Measurements from ENCODE around the gene KLHL29. TPM values are rescaled to one million over a fixed set of nuclear protein-coding genes. Genes with fewer than 3 reads are reported as not detected.

KLHL29 gene
- total and polyA plus RNA-seq, 2 of the 13 experiments (the other 11 are each of a cell fraction or from before 2014, with no cell fraction given): 0.01 TPM; not detected in 1

- no peak for TF ChIP-seq ZNF362 (CRISPR knock-in tag; IDR thresholded peaks at IDR 0.05; ENCODE audit: borderline replicate concordance)
- no peak for TF ChIP-seq ZNF547 (CRISPR knock-in tag; IDR thresholded peaks at IDR 0.05)
- no peak for TF ChIP-seq DMTF1 (CRISPR knock-in tag; IDR thresholded peaks at IDR 0.05)
- no peak for TF ChIP-seq HIC2 (CRISPR knock-in tag; IDR thresholded peaks at IDR 0.05; ENCODE audit: low read depth)
- TF ChIP-seq ESRRA (CRISPR knock-in tag; IDR thresholded peaks at IDR 0.05; ENCODE audit: low read depth): no peak
These were observed 8.7 kb downstream of the KLHL29 start (continued) for GRCh38 chr2:23393722-23394121.

GRCh38 chr2:23394700-23395099 lies 9.7 kb downstream of the KLHL29 start:
- ATAC-seq (no peak), DNase-seq (ENCODE audit: low spot score) (no peak), FAIRE-seq (no peak)
- BruUV-seq (replicated peaks): no TSS peak
- ChIA-PET CTCF (ENCODE audit: low intra/inter-chr PET ratio, low total read pairs) (no interaction called here), POLR2A (no interaction called here)
- H4K20me1 ChIP-seq (ENCODE audit: insufficient read depth, low read length): no peaks in the 10 kb centered on the region
- H2AFZ ChIP-seq (ENCODE audit: low read length): no peak overlapping the region
- H3K27me3 ChIP-seq (ENCODE audit: control insufficient read depth in 1 of 2, insufficient read depth in 2 of 2, low read length in 2 of 2): peaks cover 0 to 25% of the 10 kb centered on the region in 2 experiments; a peak in 2 of 5 replicates
- no peaks in the 10 kb centered on the region for H3K79me2 ChIP-seq (ENCODE audit: insufficient read depth, low read length)
- H3K4me1 ChIP-seq (ENCODE audit: insufficient read depth, low read length): no peaks in the 10 kb centered on the region
- intact Hi-C loops (cut with micrococcal nuclease; ENCODE audit: unreplicated experiment): no loop called here
- WGBS (ENCODE audit: low lambda C conversion rate): 12% methylated on average over 4 of the region's 4 CpGs
- H3K9ac ChIP-seq (ENCODE audit: insufficient read depth, low read depth, low read length): no peak overlapping the region
- in situ Hi-C loops (cut with HindIII; ENCODE audit: extremely low pct_ligation_motif_present, low pct_unique_long_range_greater_than_20kb): no loop called here
- TF ChIP-seq ARID5B (CRISPR knock-in tag; IDR thresholded peaks at IDR 0.05) (no peak), ZNF17 (CRISPR knock-in tag; IDR thresholded peaks at IDR 0.05) (no peak), MIXL1 (CRISPR knock-in tag; IDR thresholded peaks at IDR 0.05) (no peak)
- no peaks in the 10 kb centered on the region for H3K36me3 ChIP-seq (replicated peaks in 1 of 2; ENCODE audit: control insufficient read depth in 1 of 2, insufficient read depth in 2 of 2, low read length in 2 of 2)
- no peak overlapping the region for H3K27ac ChIP-seq (ENCODE audit: extremely low read length, insufficient read depth, low read length)
- H3K4me2 ChIP-seq (ENCODE audit: low read depth, low read length): no peak overlapping the region
- H3K9me3 ChIP-seq (ENCODE audit: low read length): no peaks in the 10 kb centered on the region
- no peak overlapping the region for H3K4me3 ChIP-seq (replicated peaks in 1 of 3; ENCODE audit: insufficient read depth in 1 of 3, low read depth in 2 of 3, low read length in 3 of 3)

Data from HepG2 (cell line).